ENCODE data around the gene ECHDC3.
"Not testable (repeated sequence)": the region's sequence is repeated elsewhere in the genome, so short reads cannot be mapped to it uniquely, and the experiment has no call there.

ECHDC3 gene

GRCh38 chr10:11729790-11730315, 12.3 kb upstream of the ECHDC3 start:
- Histone ChIP-seq H3K36me3 (ENCODE audit: control insufficient read depth in 2 of 2, insufficient read depth in 1 of 2, low read length in 2 of 2) (no peaks in the 10 kb centered on the region), H3K27ac (ENCODE audit: extremely low read depth, low read depth, low read length) (no peak overlapping the region), H3K4me1 (ENCODE audit: control insufficient read depth, insufficient read depth, low read length) (no peaks in the 10 kb centered on the region), H3K4me3 (ENCODE audit: low read depth, low read length) (no peak overlapping the region), H3K9me3 (ENCODE audit: control insufficient read depth, insufficient read depth, low read depth, low read length) (no peaks in the 10 kb centered on the region)
- ChIA-PET POLR2A (no interaction called here), CTCF (interaction anchor here (0.6 kb wide), 1 partner anchor 28 kb away, joined by 3 read pairs; no protein-coding TSS in a partner anchor)
- no peak for TF ChIP-seq ZNF654 (tag by site-specific recombination; IDR thresholded peaks at IDR 0.05; ENCODE audit: low read depth)
- no peak for TF ChIP-seq ZNF324 (tag by site-specific recombination; IDR thresholded peaks at IDR 0.05)
- TF ChIP-seq ZNF366 (tag by site-specific recombination; conservative IDR thresholded peaks at IDR 0.05), result no peak
- no peak for TF ChIP-seq ZNF239 (tag by site-specific recombination; IDR thresholded peaks at IDR 0.05)
- no peak for TF ChIP-seq ZNF558 (tag by site-specific recombination; IDR thresholded peaks at IDR 0.05)
- TF ChIP-seq REPIN1 (tag by site-specific recombination; IDR thresholded peaks at IDR 0.05; ENCODE audit: low read depth), result no peak
- TF ChIP-seq ZNF155 (tag by site-specific recombination; IDR thresholded peaks at IDR 0.05), result no peak
- TF ChIP-seq BCL11B (tag by site-specific recombination; IDR thresholded peaks at IDR 0.05; ENCODE audit: low read depth), result no peak
- TF ChIP-seq ZNF112 (tag by site-specific recombination; IDR thresholded peaks at IDR 0.05), result no peak

DNA sequence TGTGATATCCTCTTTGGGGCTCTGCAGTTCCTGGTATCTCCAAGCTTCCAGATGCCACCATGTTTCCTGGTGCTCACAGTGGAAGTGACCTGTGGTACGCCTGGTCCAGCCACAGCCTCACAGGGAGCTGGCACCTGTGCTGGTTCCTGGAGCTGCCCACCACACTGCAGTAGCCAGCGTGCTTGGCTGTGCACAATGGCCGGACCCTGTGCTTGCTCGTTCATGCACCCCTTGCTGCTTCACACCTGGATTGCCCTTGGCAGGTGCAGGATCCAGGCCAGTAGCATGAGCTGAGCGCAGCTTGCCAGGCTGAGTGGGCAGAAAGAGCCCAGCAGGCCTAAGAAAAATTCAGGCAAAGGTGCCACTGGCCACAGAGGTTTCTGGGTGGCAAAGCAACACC, 11.4 kb upstream of the ECHDC3 start:
- H3K27ac ChIP-seq (ENCODE audit: extremely low read depth, low read depth, low read length), result no peak overlapping the region
- no peaks in the 10 kb centered on the region for H3K4me1 ChIP-seq (ENCODE audit: control insufficient read depth, insufficient read depth, low read length)
- no peaks in the 10 kb centered on the region for H3K36me3 ChIP-seq (ENCODE audit: control insufficient read depth in 2 of 2, insufficient read depth in 1 of 2, low read length in 2 of 2)
- H3K4me3 ChIP-seq (ENCODE audit: low read depth, low read length), result no peak overlapping the region
- TF ChIP-seq, protein P1, sequence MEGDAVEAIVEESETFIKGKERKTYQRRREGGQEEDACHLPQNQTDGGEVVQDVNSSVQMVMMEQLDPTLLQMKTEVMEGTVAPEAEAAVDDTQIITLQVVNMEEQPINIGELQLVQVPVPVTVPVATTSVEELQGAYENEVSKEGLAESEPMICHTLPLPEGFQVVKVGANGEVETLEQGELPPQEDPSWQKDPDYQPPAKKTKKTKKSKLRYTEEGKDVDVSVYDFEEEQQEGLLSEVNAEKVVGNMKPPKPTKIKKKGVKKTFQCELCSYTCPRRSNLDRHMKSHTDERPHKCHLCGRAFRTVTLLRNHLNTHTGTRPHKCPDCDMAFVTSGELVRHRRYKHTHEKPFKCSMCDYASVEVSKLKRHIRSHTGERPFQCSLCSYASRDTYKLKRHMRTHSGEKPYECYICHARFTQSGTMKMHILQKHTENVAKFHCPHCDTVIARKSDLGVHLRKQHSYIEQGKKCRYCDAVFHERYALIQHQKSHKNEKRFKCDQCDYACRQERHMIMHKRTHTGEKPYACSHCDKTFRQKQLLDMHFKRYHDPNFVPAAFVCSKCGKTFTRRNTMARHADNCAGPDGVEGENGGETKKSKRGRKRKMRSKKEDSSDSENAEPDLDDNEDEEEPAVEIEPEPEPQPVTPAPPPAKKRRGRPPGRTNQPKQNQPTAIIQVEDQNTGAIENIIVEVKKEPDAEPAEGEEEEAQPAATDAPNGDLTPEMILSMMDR (tag by site-specific recombination; IDR thresholded peaks at IDR 0.05), result no peak
- TF ChIP-seq ZNF48 (tag by site-specific recombination; IDR thresholded peaks at IDR 0.05) (no peak), ZBTB1 (tag by site-specific recombination; IDR thresholded peaks at IDR 0.05) (no peak), ZNF654 (tag by site-specific recombination; IDR thresholded peaks at IDR 0.05; ENCODE audit: low read depth) (no peak), ZNF530 (tag by site-specific recombination; IDR thresholded peaks at IDR 0.05; ENCODE audit: low read depth) (no peak), ZNF133 (tag by site-specific recombination; IDR thresholded peaks at IDR 0.05) (no peak), ZNF544 (tag by site-specific recombination; IDR thresholded peaks at IDR 0.05) (no peak), ZNF37A (tag by site-specific recombination; IDR thresholded peaks at IDR 0.05) (no peak), ZSCAN5A (tag by site-specific recombination; IDR thresholded peaks at IDR 0.05) (no peak), ZNF692 (tag by site-specific recombination; IDR thresholded peaks at IDR 0.05) (no peak)
- TF ChIP-seq, protein P2, sequence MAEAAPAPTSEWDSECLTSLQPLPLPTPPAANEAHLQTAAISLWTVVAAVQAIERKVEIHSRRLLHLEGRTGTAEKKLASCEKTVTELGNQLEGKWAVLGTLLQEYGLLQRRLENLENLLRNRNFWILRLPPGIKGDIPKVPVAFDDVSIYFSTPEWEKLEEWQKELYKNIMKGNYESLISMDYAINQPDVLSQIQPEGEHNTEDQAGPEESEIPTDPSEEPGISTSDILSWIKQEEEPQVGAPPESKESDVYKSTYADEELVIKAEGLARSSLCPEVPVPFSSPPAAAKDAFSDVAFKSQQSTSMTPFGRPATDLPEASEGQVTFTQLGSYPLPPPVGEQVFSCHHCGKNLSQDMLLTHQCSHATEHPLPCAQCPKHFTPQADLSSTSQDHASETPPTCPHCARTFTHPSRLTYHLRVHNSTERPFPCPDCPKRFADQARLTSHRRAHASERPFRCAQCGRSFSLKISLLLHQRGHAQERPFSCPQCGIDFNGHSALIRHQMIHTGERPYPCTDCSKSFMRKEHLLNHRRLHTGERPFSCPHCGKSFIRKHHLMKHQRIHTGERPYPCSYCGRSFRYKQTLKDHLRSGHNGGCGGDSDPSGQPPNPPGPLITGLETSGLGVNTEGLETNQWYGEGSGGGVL (tag by site-specific recombination; IDR thresholded peaks at IDR 0.05), result no peak
- TF ChIP-seq, protein P3, sequence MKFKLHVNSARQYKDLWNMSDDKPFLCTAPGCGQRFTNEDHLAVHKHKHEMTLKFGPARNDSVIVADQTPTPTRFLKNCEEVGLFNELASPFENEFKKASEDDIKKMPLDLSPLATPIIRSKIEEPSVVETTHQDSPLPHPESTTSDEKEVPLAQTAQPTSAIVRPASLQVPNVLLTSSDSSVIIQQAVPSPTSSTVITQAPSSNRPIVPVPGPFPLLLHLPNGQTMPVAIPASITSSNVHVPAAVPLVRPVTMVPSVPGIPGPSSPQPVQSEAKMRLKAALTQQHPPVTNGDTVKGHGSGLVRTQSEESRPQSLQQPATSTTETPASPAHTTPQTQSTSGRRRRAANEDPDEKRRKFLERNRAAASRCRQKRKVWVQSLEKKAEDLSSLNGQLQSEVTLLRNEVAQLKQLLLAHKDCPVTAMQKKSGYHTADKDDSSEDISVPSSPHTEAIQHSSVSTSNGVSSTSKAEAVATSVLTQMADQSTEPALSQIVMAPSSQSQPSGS (tag by site-specific recombination; IDR thresholded peaks at IDR 0.05; ENCODE audit: low read depth), result no peak
- no peaks in the 10 kb centered on the region for H3K9me3 ChIP-seq (ENCODE audit: control insufficient read depth, insufficient read depth, low read depth, low read length)
- POLR2A ChIA-PET, result interaction anchor here (0.8 kb wide), 1 partner anchor 137 kb away, joined by 3 read pairs; no protein-coding TSS in a partner anchor
- CTCF ChIA-PET, result interaction anchor here (0.6 to 1.3 kb wide), 3 partner anchors 27 to 318 kb away, joined by 3 to 4 read pairs (median 3); no protein-coding TSS in a partner anchor

GRCh38 chr10:11736767-11737166, 5.4 kb upstream of the ECHDC3 start:
- H3K4me1 ChIP-seq (ENCODE audit: control insufficient read depth, insufficient read depth, low read length); H3K9me3 ChIP-seq (ENCODE audit: control insufficient read depth, insufficient read depth, low read depth, low read length); H3K36me3 ChIP-seq (ENCODE audit: control insufficient read depth in 2 of 2, insufficient read depth in 1 of 2, low read length in 2 of 2); H3K4me3 ChIP-seq (ENCODE audit: low read depth, low read length); CTCF ChIA-PET; POLR2A ChIA-PET; H3K27ac ChIP-seq (ENCODE audit: extremely low read depth, low read depth, low read length): not testable (repeated sequence)

DNA sequence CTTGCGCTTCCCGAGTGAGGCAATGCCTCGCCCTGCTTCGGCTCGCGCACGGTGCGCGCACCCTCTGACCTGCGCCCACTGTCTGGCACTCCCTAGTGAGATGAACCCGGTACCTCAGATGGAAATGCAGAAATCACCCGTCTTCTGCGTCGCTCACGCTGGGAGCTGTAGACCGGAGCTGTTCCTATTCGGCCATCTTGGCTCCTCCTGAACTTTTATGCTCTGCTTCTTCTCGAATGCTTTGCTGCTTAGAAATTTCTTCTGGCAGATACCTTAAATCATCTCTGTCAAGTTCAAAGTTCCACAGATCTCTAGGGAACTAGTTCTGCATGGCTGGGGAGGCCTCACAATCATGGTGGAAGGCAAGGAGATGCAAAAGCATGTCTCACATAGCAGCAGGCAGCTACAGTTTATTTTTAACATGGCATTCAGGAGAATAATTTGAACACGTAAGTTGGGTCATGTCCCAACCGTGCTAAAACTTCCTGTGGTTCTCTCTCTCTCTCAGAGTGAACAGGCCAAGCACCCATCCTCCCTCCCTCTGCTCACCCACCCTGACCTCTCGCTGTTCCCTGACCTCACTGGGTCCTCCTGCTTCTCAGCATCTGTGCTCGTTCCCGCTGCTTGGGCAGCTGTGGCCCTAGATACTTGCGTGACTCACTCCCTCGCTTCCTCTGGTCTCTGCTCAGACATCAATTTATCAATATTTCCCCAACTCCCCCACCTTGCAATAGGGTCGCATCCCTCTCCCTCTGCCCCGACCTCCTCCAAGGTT, 4.7 kb upstream of the ECHDC3 start:
- H3K9me3 ChIP-seq (ENCODE audit: control insufficient read depth, insufficient read depth, low read depth, low read length); H3K27ac ChIP-seq (ENCODE audit: extremely low read depth, low read depth, low read length); POLR2A ChIA-PET; H3K36me3 ChIP-seq (ENCODE audit: control insufficient read depth in 2 of 2, insufficient read depth in 1 of 2, low read length in 2 of 2); H3K4me3 ChIP-seq (ENCODE audit: low read depth, low read length); H3K4me1 ChIP-seq (ENCODE audit: control insufficient read depth, insufficient read depth, low read length); CTCF ChIA-PET: not testable (repeated sequence)

Data from HEK293 (cell line).